Femur (tissue), 1 donor: ENCODE results near the gene GRIK3.
"Not testable (repeated sequence)": the region's sequence is repeated elsewhere in the genome, so short reads cannot be mapped to it uniquely, and the experiment has no call there.

Experiments
- DNase-seq: peaks from one replicate; pipeline ENCODE4 v3.0.0-alpha.2; 2017

The GRIK3 gene

GRCh38 chr1:36905941-36906340 lies 128.4 kb downstream of the GRIK3 start:
- DNase-seq, result no peak

GRCh38 chr1:36900128-36900527 lies 134.2 kb downstream of the GRIK3 start:
- no peak for DNase-seq

- not testable (repeated sequence) for DNase-seq
Observed at GRCh38 chr1:36897813-36898212, 136.5 kb downstream of the GRIK3 start.

GRCh38 chr1:36894824-36895223 lies 139.5 kb downstream of the GRIK3 start:
- DNase-seq, result no peak

- DNase-seq, result no peak
Observed at GRCh38 chr1:36890776-36891175, 143.5 kb downstream of the GRIK3 start.

- DNase-seq, result no peak
Observed at GRCh38 chr1:36889478-36890226, 144.7 kb downstream of the GRIK3 start.

- DNase-seq, result no peak
Observed at GRCh38 chr1:36888811-36889477, 145.4 kb downstream of the GRIK3 start.

- DNase-seq, result peak; percentile 75
Observed at GRCh38 chr1:36885540-36886357, 148.6 kb downstream of the GRIK3 start.

- no peak for DNase-seq
Observed at GRCh38 chr1:36884801-36885200, 149.5 kb downstream of the GRIK3 start.

GRCh38 chr1:36884029-36884701 lies 150.2 kb downstream of the GRIK3 start:
- DNase-seq, result no peak

- no peak for DNase-seq
Observed at GRCh38 chr1:36883315-36883949, 150.9 kb downstream of the GRIK3 start.

GRCh38 chr1:36882536-36883285 lies 151.6 kb downstream of the GRIK3 start:
- no peak for DNase-seq

GRCh38 chr1:36881541-36881940 lies 152.8 kb downstream of the GRIK3 start:
- DNase-seq, result no peak

GRCh38 chr1:36881068-36881405 lies 153.3 kb downstream of the GRIK3 start:
- DNase-seq, result no peak

GRCh38 chr1:36880155-36881067 lies 153.9 kb downstream of the GRIK3 start:
- no peak for DNase-seq

GRCh38 chr1:36879613-36880012 lies 154.7 kb downstream of the GRIK3 start:
- no peak for DNase-seq

- DNase-seq, result no peak
Observed at GRCh38 chr1:36876990-36877389, 157.3 kb downstream of the GRIK3 start.

- DNase-seq, result no peak
Observed at GRCh38 chr1:36874271-36875060, 159.8 kb downstream of the GRIK3 start.

- DNase-seq, result no peak
Observed at GRCh38 chr1:36872858-36873257, 161.5 kb downstream of the GRIK3 start.
